Prostate gland (tissue), 2 donors: ENCODE results near the gene RBM47.

ENCODE experiments used
- POLR2A ChIP-seq: fragments of 450-650 bp; IDR thresholded peaks from one replicate; pipeline ENCODE4 v1.6.1; 2016; ENCODE audit warnings: antibody characterized with exemption, mild to moderate bottlenecking
- POLR2AphosphoS5 ChIP-seq: sonication (generic); formaldehyde crosslinking; IDR thresholded peaks from one replicate; pipeline ENCODE4 v1.6.1; 2017; ENCODE audit warnings: antibody characterized with exemption
- TF ChIP-seq, protein P1 (sequence below), 4 experiments: fragments of 200-600 bp in 2 of 4; fragments of 450-650 bp in 2 of 4; sonication (generic) in 2 of 4; IDR thresholded peaks; 1 replicate in 3 of 4; 2 replicates in 1 of 4; pipeline ENCODE4 v1.5.1; 2016 to 2019; ENCODE audit warnings: antibody characterized with exemption in 4 of 4, mild to moderate bottlenecking in 2 of 4, moderate library complexity in 2 of 4

DNA sequence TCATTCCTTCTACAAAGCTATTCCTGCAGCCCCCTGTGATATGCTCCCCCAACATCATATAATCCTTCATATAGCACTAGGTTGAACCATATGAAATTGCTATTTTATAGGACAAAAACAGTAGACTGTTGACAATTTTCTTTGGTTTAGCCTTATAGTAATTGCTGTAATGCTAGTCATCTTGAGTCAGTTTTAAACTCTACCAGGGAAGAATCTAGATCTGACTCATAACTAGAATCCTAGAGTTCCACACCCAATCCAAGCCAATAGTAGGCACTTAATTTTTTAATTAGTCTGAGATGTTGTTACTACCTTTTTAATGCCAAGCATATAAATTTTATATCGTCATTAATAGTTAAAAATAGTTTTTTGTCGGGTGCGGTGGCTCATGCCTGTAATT lies 157.7 kb downstream of the RBM47 start:
- TF ChIP-seq, protein P1, sequence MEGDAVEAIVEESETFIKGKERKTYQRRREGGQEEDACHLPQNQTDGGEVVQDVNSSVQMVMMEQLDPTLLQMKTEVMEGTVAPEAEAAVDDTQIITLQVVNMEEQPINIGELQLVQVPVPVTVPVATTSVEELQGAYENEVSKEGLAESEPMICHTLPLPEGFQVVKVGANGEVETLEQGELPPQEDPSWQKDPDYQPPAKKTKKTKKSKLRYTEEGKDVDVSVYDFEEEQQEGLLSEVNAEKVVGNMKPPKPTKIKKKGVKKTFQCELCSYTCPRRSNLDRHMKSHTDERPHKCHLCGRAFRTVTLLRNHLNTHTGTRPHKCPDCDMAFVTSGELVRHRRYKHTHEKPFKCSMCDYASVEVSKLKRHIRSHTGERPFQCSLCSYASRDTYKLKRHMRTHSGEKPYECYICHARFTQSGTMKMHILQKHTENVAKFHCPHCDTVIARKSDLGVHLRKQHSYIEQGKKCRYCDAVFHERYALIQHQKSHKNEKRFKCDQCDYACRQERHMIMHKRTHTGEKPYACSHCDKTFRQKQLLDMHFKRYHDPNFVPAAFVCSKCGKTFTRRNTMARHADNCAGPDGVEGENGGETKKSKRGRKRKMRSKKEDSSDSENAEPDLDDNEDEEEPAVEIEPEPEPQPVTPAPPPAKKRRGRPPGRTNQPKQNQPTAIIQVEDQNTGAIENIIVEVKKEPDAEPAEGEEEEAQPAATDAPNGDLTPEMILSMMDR (IDR thresholded peaks at IDR 0.05), result no peak
- TF ChIP-seq POLR2A, result no peak
- TF ChIP-seq POLR2AphosphoS5, result no peak
